ENCODE measurements around the gene ITGA2. TPM values are rescaled to one million over a fixed set of nuclear protein-coding genes. Genes with fewer than 3 reads are reported as not detected.

The ITGA2 gene
- total and polyA plus RNA-seq, 9 of the 15 experiments (the other 6 are each of a cell fraction or from before 2014, with no cell fraction given), result 0.01 to 0.09 (median 0.03) TPM; not detected in 5

- TF ChIP-seq PRDM10 (IDR thresholded peaks at IDR 0.05; ENCODE audit: partially characterized antibody), result no peak
Measured at GRCh38 chr5:53084546-53085255, 95.5 kb downstream of the ITGA2 start (continued).

- no peaks in the 10 kb centered on the region for H4K20me1 ChIP-seq (replicated peaks; ENCODE audit: control insufficient read depth, insufficient read depth, low read length)
- DNase-seq (ENCODE audit: extremely low read depth in 1 of 4, low spot score in 3 of 4) (no peak), FAIRE-seq (no peak), ATAC-seq (no peak)
- CTCF ChIA-PET (ENCODE audit: low intra/inter-chr PET ratio), result no interaction called here
- no peak overlapping the region for H3K4me3 ChIP-seq
- no peaks in the 10 kb centered on the region for H3K79me2 ChIP-seq (ENCODE audit: control insufficient read depth, insufficient read depth, low read length)
- H3K9ac ChIP-seq (ENCODE audit: insufficient read depth in 1 of 2, low read depth in 2 of 2, low read length in 2 of 2), result no peak overlapping the region
- no TSS peak for BruUV-seq (replicated peaks)
- H3K4me2 ChIP-seq (ENCODE audit: insufficient read depth, low read length), result no peak overlapping the region
- no peak overlapping the region for H3K27ac ChIP-seq (ENCODE audit: extremely low read depth, low read depth, low read length)
- H3K36me3 ChIP-seq (ENCODE audit: control insufficient read depth, insufficient read depth, low read length), result no peaks in the 10 kb centered on the region
- peaks cover 0 to 5% of the 10 kb centered on the region in 2 experiments; a peak in 1 of 5 replicates for H3K27me3 ChIP-seq (ENCODE audit: control insufficient read depth in 2 of 2, insufficient read depth in 2 of 2, low read length in 2 of 2)
- H3K4me1 ChIP-seq (replicated peaks in 1 of 2; ENCODE audit: control insufficient read depth in 2 of 2, insufficient read depth in 2 of 2, low read length in 2 of 2), result no peaks in the 10 kb centered on the region
- H3K9me3 ChIP-seq (replicated peaks; ENCODE audit: control insufficient read depth, insufficient read depth, low read depth, low read length), result no peaks in the 10 kb centered on the region
- POLR2A ChIA-PET, result interaction anchor here (0.7 to 1.3 kb wide), 2 partner anchors 12 to 18 kb away, joined by 3 to 4 read pairs; no protein-coding TSS in a partner anchor
- intact Hi-C loops (cut with micrococcal nuclease) (no loop called here), in situ Hi-C loops (cut with MboI) (no loop called here)
- no peak overlapping the region for H2AFZ ChIP-seq (ENCODE audit: low read depth, low read length)
- H3K9me1 ChIP-seq (ENCODE audit: control insufficient read depth, insufficient read depth, low read length), result no peaks in the 10 kb centered on the region
- WGBS (ENCODE audit: insufficient coverage, low coverage, missing lambda C conversion rate), result 0% methylated on average over 1 of the region's 1 CpG
- TF ChIP-seq ZNF384 (IDR thresholded peaks at IDR 0.05; ENCODE audit: low read depth, low read length) (no peak), ZFP91 (CRISPR knock-in tag; IDR thresholded peaks at IDR 0.05) (no peak), AFF4 (CRISPR knock-in tag; IDR thresholded peaks at IDR 0.05) (no peak), CTCFL (IDR thresholded peaks at IDR 0.05; ENCODE audit: borderline replicate concordance, insufficient read depth, low read depth, low read length, poor library complexity, severe bottlenecking) (no peak), ZBTB17 (CRISPR knock-in tag; IDR thresholded peaks at IDR 0.05) (no peak), EP400 (IDR thresholded peaks at IDR 0.05) (no peak)
Measured at GRCh38 chr5:53087171-53087570, 98.0 kb downstream of the ITGA2 start.

All from K562 (cell line).